Esophagus squamous epithelium (tissue), 5 donors: Measurements from ENCODE around the gene TMEM215. TPM values are rescaled to one million over a fixed set of nuclear protein-coding genes. Genes with fewer than 3 reads are reported as not detected.
A peak's percentile ranks its signal among the peaks of the same experiment; 100 is the strongest.
"Not testable (repeated sequence)": the region's sequence is repeated elsewhere in the genome, so short reads cannot be mapped to it uniquely, and the experiment has no call there.

Experiments
- DNase-seq: peaks from one replicate; lab custom pipeline; 2025; lab: John Stamatoyannopoulos, UW
- H3K27ac ChIP-seq, 4 donors: fragments of 200-600 bp; sonication (generic); one replicate each; pipeline ENCODE4 v1.5.1; 2016 to 2019; ENCODE audit warnings: mild to moderate bottlenecking in 1 of 4
- H3K27me3 ChIP-seq, 4 donors: fragments of 200-600 bp; sonication (generic); 1 replicate in 3 of 4; 2 replicates in 1 of 4; pipeline versions ENCODE4 v1.5.1 to v1.6.0; 2017 to 2021; ENCODE audit warnings: antibody characterized with exemption in 1 of 4
- H3K36me3 ChIP-seq, 3 donors: fragments of 200-600 bp; sonication (generic); one replicate each; pipeline ENCODE4 v1.5.1; 2016 to 2019
- H3K4me1 ChIP-seq, 3 donors: fragments of 200-600 bp; sonication (generic); one replicate each; pipeline ENCODE4 v1.5.1; 2017 to 2019
- H3K4me3 ChIP-seq, 4 donors: fragments of 200-600 bp; sonication (generic); 1 replicate in 3 of 4; 2 replicates in 1 of 4; pipeline ENCODE4 v1.5.1; 2016 to 2019; ENCODE audit warnings: mild to moderate bottlenecking in 2 of 4, moderate library complexity in 1 of 4
- H3K9me3 ChIP-seq, 3 donors: fragments of 200-600 bp; sonication (generic); one replicate each; pipeline ENCODE4 v1.5.1; 2016 to 2019
- POLR2A ChIP-seq, 4 donors: fragments of 450-650 bp; IDR thresholded peaks; one replicate each; pipeline ENCODE4 v1.6.1; 2017; ENCODE audit warnings: antibody characterized with exemption in 4 of 4, mild to moderate bottlenecking in 4 of 4, moderate library complexity in 3 of 4
- WGBS, 2 donors: methylation state at CpG; one replicate each; pipeline ENCODE4 v1.1.5; 2018; 5-methylcytosine and 5-hydroxymethylcytosine counted together
- intact Hi-C: fragments of 100-400 bp; cut with DNase I; formaldehyde crosslinking; loops from one replicate; pipeline ENCODE4 v1.15.0; 2022
- total RNA-seq, 4 donors: library from RNA; depleted of rRNA; stranded (reverse); fragments of >200 nt; gene quantifications; one replicate each; pipeline ENCODE4 v1.1.0, GENCODE V29; 2016
- TF ChIP-seq, protein P1 (sequence below), 6 experiments: fragments of 450-650 bp in 4 of 6; fragments of 200-600 bp in 2 of 6; sonication (generic) in 2 of 6; IDR thresholded peaks; one replicate each; pipeline ENCODE4 v1.5.1; 2016 to 2019; ENCODE audit warnings: antibody characterized with exemption in 6 of 6, mild to moderate bottlenecking in 4 of 6, moderate library complexity in 4 of 6
- donor health status: DM: yes; HTN: yes; CAD: no.

Gene TMEM215
- total RNA-seq, 4 donors from 2014 or later: not detected

DNA sequence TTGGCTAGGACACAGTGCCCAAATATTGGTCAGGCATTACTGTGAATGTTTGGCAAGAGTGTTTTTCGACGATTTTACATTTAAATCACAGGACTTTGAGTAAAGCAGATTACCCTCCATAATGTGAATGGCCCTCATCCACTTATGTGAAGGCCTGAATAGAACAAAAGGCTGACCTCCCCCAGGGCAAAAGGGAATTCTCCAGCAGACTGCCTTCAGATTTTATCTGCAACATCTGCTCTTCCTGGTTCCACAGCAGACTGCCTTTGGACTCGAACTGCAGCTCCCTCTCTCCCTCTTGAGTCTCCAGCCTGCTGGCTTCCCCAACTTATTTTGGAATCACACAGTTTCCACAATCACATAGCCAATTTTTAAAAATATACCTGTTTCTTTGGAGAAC lies 7.1 kb upstream of the TMEM215 start:
- no peaks in the 10 kb centered on the region for H3K4me1 ChIP-seq
- H3K27ac ChIP-seq: no peak overlapping the region
- no peak overlapping the region for H3K4me3 ChIP-seq
- WGBS, 2 donors: 60 to 76% methylated on average over 3 of the region's 3 CpGs
- H3K27me3 ChIP-seq: peaks cover 0 to 18% (median 0%) of the 10 kb centered on the region in 4 donors
- TF ChIP-seq POLR2A (IDR thresholded peaks at IDR 0.05): no peak
- TF ChIP-seq, protein P1, sequence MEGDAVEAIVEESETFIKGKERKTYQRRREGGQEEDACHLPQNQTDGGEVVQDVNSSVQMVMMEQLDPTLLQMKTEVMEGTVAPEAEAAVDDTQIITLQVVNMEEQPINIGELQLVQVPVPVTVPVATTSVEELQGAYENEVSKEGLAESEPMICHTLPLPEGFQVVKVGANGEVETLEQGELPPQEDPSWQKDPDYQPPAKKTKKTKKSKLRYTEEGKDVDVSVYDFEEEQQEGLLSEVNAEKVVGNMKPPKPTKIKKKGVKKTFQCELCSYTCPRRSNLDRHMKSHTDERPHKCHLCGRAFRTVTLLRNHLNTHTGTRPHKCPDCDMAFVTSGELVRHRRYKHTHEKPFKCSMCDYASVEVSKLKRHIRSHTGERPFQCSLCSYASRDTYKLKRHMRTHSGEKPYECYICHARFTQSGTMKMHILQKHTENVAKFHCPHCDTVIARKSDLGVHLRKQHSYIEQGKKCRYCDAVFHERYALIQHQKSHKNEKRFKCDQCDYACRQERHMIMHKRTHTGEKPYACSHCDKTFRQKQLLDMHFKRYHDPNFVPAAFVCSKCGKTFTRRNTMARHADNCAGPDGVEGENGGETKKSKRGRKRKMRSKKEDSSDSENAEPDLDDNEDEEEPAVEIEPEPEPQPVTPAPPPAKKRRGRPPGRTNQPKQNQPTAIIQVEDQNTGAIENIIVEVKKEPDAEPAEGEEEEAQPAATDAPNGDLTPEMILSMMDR (IDR thresholded peaks at IDR 0.05): no peak
- intact Hi-C loops: no loop called here
- H3K9me3 ChIP-seq: peaks cover 0 to 9% (median 3%) of the 10 kb centered on the region in 3 donors
- DNase-seq: no peak
- no peaks in the 10 kb centered on the region for H3K36me3 ChIP-seq

DNA sequence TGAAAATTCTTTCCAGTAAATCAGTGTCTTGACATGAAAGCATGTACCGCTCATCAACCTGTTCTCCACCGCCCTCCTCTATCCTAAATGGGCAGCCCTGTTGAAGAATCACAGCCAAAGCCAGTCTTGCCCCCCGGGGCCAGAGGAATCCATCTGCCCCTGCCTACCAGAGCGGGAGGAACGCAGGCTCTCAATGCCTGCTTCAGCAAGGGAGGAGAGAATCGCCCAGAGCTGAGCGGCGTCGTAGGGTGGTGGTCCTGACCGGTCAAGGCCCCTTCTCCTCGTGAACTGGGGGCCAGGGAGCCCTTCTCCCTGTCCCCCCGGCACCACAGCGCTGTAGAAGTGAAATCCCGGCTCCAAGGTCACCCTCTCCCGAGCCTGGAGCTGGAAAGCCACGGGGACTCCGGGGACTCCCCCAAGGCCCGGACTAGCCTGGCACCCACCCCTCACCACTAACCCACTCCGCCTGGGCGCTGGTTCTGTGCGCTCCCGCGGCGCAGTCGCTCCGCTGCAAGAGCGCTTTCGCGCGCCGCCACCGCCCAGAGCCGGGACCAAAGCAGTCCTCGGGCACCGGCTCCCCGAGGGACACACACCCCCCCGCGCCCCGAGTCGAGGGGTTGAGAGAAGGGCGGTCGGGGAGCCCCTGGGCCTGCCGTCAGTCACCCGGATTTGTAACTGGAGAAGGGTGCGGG lies 718 bp upstream of the TMEM215 start:
- H3K27me3 ChIP-seq: peaks cover 6 to 65% (median 10%) of the 10 kb centered on the region in 4 donors
- H3K9me3 ChIP-seq: no peaks in the 10 kb centered on the region
- peak overlapping the region in 1 of 4 donors; percentile 21 for H3K4me3 ChIP-seq
- 14 to 16% methylated on average over 11 to 15 of the region's 45 CpGs for WGBS, 2 donors
- intact Hi-C loops: no loop called here
- no peak for DNase-seq
- no peaks in the 10 kb centered on the region for H3K36me3 ChIP-seq
- no peak for TF ChIP-seq POLR2A (IDR thresholded peaks at IDR 0.05)
- TF ChIP-seq, protein P1 (IDR thresholded peaks at IDR 0.05): no peak
- no peak overlapping the region for H3K27ac ChIP-seq
- peaks cover 0 to 9% (median 0%) of the 10 kb centered on the region in 3 donors for H3K4me1 ChIP-seq

DNA sequence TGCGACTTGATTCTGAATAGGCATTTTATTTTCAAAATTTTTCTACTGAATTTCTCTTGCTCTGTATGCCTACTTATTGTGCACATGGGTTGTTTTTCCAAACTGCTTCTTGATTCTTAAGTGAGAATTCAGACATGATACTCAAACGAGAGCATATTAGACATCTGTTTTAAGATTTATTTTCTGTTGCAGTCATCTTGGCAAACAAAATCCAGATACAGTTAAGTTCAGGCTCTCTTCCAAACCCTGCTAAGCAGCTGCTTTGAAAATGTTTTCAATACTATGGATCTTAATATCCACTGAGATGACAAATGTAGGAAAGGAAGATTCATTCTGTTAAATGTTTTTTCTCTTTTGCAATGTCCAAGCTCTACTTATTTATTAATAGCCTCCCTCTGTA lies 4.5 kb downstream of the TMEM215 start:
- intact Hi-C loops: no loop called here
- peaks cover 2 to 31% (median 5%) of the 10 kb centered on the region in 4 donors for H3K27me3 ChIP-seq
- no peaks in the 10 kb centered on the region for H3K9me3 ChIP-seq
- DNase-seq: no peak
- TF ChIP-seq, protein P1 (IDR thresholded peaks at IDR 0.05): no peak
- no peak for TF ChIP-seq POLR2A (IDR thresholded peaks at IDR 0.05)
- H3K27ac ChIP-seq: no peak overlapping the region
- peaks cover 0 to 7% (median 0%) of the 10 kb centered on the region in 3 donors for H3K4me1 ChIP-seq
- 46 to 56% methylated on average over 2 of the region's 2 CpGs for WGBS, 2 donors
- no peaks in the 10 kb centered on the region for H3K36me3 ChIP-seq
- no peak overlapping the region for H3K4me3 ChIP-seq

DNA sequence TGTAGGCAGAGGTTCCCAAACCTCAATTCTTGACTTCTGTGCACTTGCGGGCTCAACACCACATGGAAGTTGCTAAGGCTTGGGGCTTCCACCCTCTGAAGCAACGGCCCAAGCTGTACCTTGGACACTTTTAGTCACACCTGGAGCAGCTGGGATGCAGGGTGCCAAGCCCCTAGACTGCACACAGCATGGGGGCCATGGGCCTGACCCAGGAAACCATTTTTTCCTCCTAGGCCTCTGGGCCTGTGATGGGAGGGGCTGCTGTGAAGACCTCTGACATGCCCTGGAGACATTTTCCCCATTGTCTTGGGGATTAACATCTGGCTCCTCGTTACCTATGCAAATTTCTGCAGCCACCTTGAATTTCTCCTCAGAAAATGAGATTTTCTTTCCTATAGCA lies 12.7 kb downstream of the TMEM215 start:
- H3K4me1 ChIP-seq, H3K4me3 ChIP-seq, H3K27me3 ChIP-seq, H3K36me3 ChIP-seq, intact Hi-C loops, DNase-seq, H3K27ac ChIP-seq: not testable (repeated sequence)
- H3K9me3 ChIP-seq: peaks cover 0 to 11% (median 6%) of the 10 kb centered on the region in 3 donors
- 57 to 64% methylated on average over 2 to 3 of the region's 3 CpGs for WGBS, 2 donors

DNA sequence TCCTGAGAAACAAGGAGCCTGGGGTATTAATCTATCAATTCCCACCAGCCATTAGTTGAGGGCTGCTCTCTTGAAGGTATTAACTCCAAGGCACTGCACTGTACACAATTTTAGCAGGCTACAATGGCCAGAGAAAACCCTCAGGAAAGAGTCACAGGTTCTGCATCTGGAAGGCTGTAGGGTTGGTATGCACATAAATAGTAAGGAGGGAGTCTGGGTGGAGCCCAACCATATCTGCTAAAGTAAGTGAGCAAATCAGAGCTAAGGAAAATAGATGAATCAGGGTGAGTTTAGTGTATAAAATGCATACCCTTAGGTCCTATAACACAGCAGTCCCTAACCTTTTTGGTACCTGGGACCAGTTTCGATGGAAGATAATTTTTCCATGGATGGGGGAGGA lies 18.2 kb downstream of the TMEM215 start:
- intact Hi-C loops: no loop called here
- 88 to 91% methylated on average over 1 of the region's 1 CpG for WGBS, 2 donors

More for the DNA sequence above, 18.2 kb downstream of the TMEM215 start:
- Histone ChIP-seq H3K4me3 (no peak overlapping the region), H3K27ac (no peak overlapping the region), H3K9me3 (no peaks in the 10 kb centered on the region), H3K27me3 (no peaks in the 10 kb centered on the region), H3K4me1 (no peaks in the 10 kb centered on the region), H3K36me3 (no peaks in the 10 kb centered on the region)
- no peak for DNase-seq
- no peak for TF ChIP-seq POLR2A (IDR thresholded peaks at IDR 0.05)
- TF ChIP-seq, protein P1 (IDR thresholded peaks at IDR 0.05): no peak
